Large intestine (tissue), 1 donor: ENCODE data around the gene CGB2. TPM values are rescaled to one million over a fixed set of nuclear protein-coding genes. Genes with fewer than 3 reads are reported as not detected.

Source experiments
- polyA plus RNA-seq: library from polyadenylated mRNA; unstranded; fragments of 120-200 nt; gene quantifications from one replicate; pipeline ENCODE4 v1.2.1, GENCODE V29; 2013

Gene CGB2
- polyA plus RNA-seq, 1 donor: not detected

Other genes with a start within 250 kb of the CGB2 start
- 76.4 TPM for gene BCAT2, start 220.9 kb upstream of the CGB2 start, polyA plus RNA-seq
- 78.1 TPM for gene HSD17B14, start 195.4 kb upstream of the CGB2 start, polyA plus RNA-seq
- gene PLEKHA4, start 163.3 kb upstream of the CGB2 start, polyA plus RNA-seq: 14.5 TPM
- gene PPP1R15A, start 159.5 kb upstream of the CGB2 start, polyA plus RNA-seq: 80.5 TPM
- 0.28 TPM for gene TULP2, start 133.1 kb upstream of the CGB2 start, polyA plus RNA-seq
- 237 TPM for gene NUCB1, start 131.6 kb upstream of the CGB2 start, polyA plus RNA-seq
- 5.2 TPM for gene DHDH, start 98.2 kb upstream of the CGB2 start, polyA plus RNA-seq
- gene BAX, start 77.0 kb upstream of the CGB2 start, polyA plus RNA-seq: 129 TPM
- 6,937 TPM for gene FTL, start 66.6 kb upstream of the CGB2 start, polyA plus RNA-seq
- 39.1 TPM for gene GYS1, start 38.6 kb upstream of the CGB2 start, polyA plus RNA-seq
- 65.0 TPM for gene RUVBL2, start 38.0 kb upstream of the CGB2 start, polyA plus RNA-seq
- gene LHB, start 14.8 kb upstream of the CGB2 start, polyA plus RNA-seq: not detected
- gene CGB3, start 7.6 kb upstream of the CGB2 start, polyA plus RNA-seq: not detected
- gene CGB1, start 5.0 kb downstream of the CGB2 start, polyA plus RNA-seq: not detected
- not detected for gene CGB5, start 12.0 kb downstream of the CGB2 start, polyA plus RNA-seq
- not detected for gene CGB8, start 17.2 kb downstream of the CGB2 start, polyA plus RNA-seq
- gene CGB7, start 25.9 kb downstream of the CGB2 start, polyA plus RNA-seq: 0.06 TPM
- gene NTF4, start 32.9 kb downstream of the CGB2 start, polyA plus RNA-seq: 0.16 TPM
- gene KCNA7, start 40.8 kb downstream of the CGB2 start, polyA plus RNA-seq: 0.01 TPM
- 295 TPM for gene SNRNP70, start 53.6 kb downstream of the CGB2 start, polyA plus RNA-seq
- gene LIN7B, start 82.5 kb downstream of the CGB2 start, polyA plus RNA-seq: 7.8 TPM
- gene C19orf73, start 87.3 kb downstream of the CGB2 start, polyA plus RNA-seq: 1.4 TPM
- gene PPFIA3, start 87.7 kb downstream of the CGB2 start, polyA plus RNA-seq: 5.9 TPM
- 1.8 TPM for gene HRC, start 123.5 kb downstream of the CGB2 start, polyA plus RNA-seq
- gene TRPM4, start 125.9 kb downstream of the CGB2 start, polyA plus RNA-seq: 17.5 TPM